BLaER1 (cell line): ENCODE data around the gene TIMP2.
A peak's percentile ranks its signal among the peaks of the same experiment; 100 is the strongest.

Experiments
- H3K27ac ChIP-seq: shearing (Covaris generic); formaldehyde crosslinking; 2 replicates; pipeline ENCODE4 v1.8.1; 2022
- H3K27me3 ChIP-seq: shearing (Covaris generic); formaldehyde crosslinking; 2 replicates; pipeline ENCODE4 v1.8.1; 2022
- H3K36me3 ChIP-seq: shearing (Covaris generic); formaldehyde crosslinking; 2 replicates; pipeline ENCODE4 v1.8.1; 2022
- H3K4me1 ChIP-seq: shearing (Covaris generic); formaldehyde crosslinking; 2 replicates; pipeline ENCODE4 v1.8.1; 2022
- H3K4me2 ChIP-seq: shearing (Covaris generic); formaldehyde crosslinking; 2 replicates; pipeline ENCODE4 v1.8.1; 2022
- H3K4me3 ChIP-seq: shearing (Covaris generic); formaldehyde crosslinking; 2 replicates; pipeline ENCODE4 v1.8.1; 2022
- H3K9ac ChIP-seq: shearing (Covaris generic); formaldehyde crosslinking; 2 replicates; pipeline ENCODE4 v1.8.1; 2022
- H3K9me3 ChIP-seq: shearing (Covaris generic); formaldehyde crosslinking; 2 replicates; pipeline ENCODE4 v1.8.1; 2022
- H4K20me1 ChIP-seq: shearing (Covaris generic); formaldehyde crosslinking; 2 replicates; pipeline ENCODE4 v1.8.1; 2022
- Cebpa-rat ChIP-seq: shearing (Covaris generic); IDR thresholded peaks from 2 replicates; pipeline ENCODE4 v1.8.1; 2022

TIMP2 gene

DNA sequence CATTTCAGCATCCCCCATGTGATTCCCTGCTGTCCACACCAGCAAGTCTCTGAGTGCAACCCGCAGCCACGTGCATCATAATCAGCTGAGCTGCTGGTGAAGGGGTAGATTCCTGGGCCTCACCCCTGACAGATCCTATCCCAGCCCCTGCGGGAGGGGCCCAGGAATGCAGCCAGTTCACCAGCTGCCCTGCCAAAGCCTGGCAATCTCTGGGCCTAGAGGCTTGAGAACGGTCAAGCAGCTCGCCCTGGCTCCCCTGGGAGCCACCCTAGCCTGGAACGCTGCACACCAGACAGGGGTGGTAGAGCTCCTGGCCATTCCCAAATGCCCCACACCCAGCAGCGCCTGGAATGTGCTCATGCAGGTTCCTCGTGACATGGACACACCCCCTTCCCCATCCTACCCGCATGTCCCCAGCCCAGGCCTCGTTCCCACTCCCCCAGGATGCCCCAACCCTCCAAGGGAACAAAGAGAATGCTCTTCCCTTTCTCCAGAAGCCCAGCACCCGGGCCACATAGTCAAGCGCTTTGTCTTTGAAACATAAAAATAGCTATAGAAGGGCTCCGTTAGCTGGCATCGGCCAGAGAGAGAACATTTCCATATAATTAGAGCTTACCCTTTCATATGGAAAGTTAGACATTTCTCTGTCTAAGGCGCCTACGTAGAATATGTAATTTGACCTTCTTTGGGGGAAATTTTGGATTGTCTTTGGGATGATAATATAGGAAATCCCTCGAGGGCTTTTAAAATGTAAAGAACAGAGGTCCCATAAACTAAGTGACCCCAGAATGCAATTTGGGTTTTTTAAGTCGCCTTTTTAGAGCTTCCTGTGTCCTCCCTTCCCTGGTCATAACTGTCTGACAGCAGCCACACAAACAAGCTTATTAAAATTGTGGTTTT lies 25.6 kb downstream of the TIMP2 start:
- Histone ChIP-seq H3K27ac (no peak overlapping the region), H3K36me3 (peaks cover 86% of the 10 kb centered on the region)

DNA sequence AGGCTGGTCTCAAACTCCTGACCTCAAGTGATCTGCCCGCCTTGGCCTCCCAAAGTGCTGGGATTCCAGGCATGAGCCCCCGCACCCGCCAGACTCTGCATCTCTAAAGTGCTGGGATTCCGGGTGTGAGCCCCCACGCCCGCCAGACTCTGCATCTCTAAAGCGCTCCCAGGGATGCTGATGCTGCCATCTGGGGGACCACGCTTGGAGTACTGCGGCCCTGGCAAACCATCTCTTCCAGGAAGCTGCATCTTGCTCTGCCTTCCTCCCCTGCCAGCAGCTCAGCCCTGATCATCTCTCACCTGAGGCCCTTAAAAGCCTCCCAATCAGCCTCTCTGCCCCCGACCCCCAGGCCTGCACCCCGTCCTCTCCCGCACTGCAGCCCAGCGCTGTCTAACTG lies 26.2 kb downstream of the TIMP2 start:
- no peaks in the 10 kb centered on the region for H3K9me3 ChIP-seq
- no peak overlapping the region for H3K27ac ChIP-seq
- H3K27me3 ChIP-seq: no peaks in the 10 kb centered on the region
- H3K9ac ChIP-seq: no peak overlapping the region
- H3K36me3 ChIP-seq: peaks cover 79% of the 10 kb centered on the region
- H3K4me2 ChIP-seq: no peak overlapping the region
- peaks cover 100% of the 10 kb centered on the region for H4K20me1 ChIP-seq
- no peak for TF ChIP-seq Cebpa-rat
- peaks cover 41% of the 10 kb centered on the region for H3K4me1 ChIP-seq
- H3K4me3 ChIP-seq: no peak overlapping the region

More for the DNA sequence above, 25.6 kb downstream of the TIMP2 start:
- Histone ChIP-seq H3K4me1 (peaks cover 41% of the 10 kb centered on the region), H3K9ac (no peak overlapping the region), H3K27me3 (no peaks in the 10 kb centered on the region), H3K4me2 (no peak overlapping the region), H3K9me3 (no peaks in the 10 kb centered on the region), H4K20me1 (peaks cover 100% of the 10 kb centered on the region), H3K4me3 (no peak overlapping the region)
- no peak for TF ChIP-seq Cebpa-rat

DNA sequence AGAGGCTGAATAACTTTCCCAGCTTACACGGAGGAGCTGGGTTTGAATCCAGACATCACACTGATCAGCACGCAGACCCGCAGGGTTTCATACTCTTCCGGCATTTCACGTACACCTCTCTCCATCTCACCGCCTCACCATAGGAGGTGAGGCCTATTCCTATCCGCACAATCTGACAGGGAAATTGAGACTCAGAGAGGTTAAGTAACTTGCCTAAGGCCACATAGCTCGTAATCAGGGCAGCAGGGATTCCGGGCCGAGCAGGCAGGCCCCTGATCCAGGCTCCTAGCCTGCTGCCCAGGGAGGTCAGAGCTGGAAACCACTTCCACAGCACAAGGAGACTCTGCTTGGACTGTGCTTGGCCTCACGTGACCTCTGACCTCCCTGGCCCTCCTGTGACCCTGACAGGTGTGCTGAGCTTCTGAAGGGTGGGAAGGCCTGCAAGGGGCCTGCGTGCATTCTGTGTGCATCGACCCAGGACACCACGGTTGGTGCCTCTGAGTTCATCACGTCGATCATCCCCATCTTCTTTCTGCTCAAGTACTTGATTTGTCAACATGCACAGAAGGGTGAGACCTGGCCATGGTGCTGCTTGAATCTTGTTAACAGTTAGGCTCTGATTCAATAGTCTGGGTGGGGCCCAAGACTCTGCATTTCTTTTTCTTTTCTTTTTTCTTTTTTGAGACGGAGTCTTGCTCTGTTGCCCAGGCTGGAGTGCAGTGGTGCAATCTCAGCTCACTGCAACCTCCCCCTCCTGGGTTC lies 26.9 kb downstream of the TIMP2 start:
- Histone ChIP-seq H3K4me2 (no peak overlapping the region), H4K20me1 (peaks cover 100% of the 10 kb centered on the region), H3K9me3 (no peaks in the 10 kb centered on the region), H3K27ac (0 out of 2 replicates have a peak overlapping the region, but pooled peaks have one; percentile 9), H3K4me1 (peaks cover 41% of the 10 kb centered on the region), H3K9ac (no peak overlapping the region), H3K4me3 (no peak overlapping the region), H3K27me3 (no peaks in the 10 kb centered on the region), H3K36me3 (peaks cover 79% of the 10 kb centered on the region)
- no peak for TF ChIP-seq Cebpa-rat

DNA sequence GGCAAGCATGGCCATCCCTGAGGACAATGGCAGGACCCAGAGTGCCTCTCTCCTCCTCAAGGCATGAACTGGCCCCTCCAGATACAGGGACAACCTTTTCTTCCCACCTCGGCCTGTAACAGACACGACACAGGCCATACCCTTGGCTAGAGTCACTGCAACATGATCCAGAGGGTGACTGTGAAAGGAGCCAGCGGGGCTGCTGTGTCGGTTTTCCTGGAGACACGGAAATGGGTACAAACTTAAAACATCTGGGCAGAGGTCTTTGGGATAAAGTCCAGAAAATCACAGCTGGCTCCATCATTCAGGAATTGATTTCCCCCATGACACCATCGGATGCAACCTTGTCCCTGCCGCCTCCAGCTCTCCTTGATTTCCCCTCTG lies 27.5 kb downstream of the TIMP2 start:
- no peak for TF ChIP-seq Cebpa-rat
- H4K20me1 ChIP-seq: peaks cover 100% of the 10 kb centered on the region
- H3K9me3 ChIP-seq: no peaks in the 10 kb centered on the region
- H3K9ac ChIP-seq: no peak overlapping the region
- no peak overlapping the region for H3K27ac ChIP-seq
- peaks cover 41% of the 10 kb centered on the region for H3K4me1 ChIP-seq
- no peak overlapping the region for H3K4me2 ChIP-seq
- no peak overlapping the region for H3K4me3 ChIP-seq
- no peaks in the 10 kb centered on the region for H3K27me3 ChIP-seq
- H3K36me3 ChIP-seq: peaks cover 73% of the 10 kb centered on the region

DNA sequence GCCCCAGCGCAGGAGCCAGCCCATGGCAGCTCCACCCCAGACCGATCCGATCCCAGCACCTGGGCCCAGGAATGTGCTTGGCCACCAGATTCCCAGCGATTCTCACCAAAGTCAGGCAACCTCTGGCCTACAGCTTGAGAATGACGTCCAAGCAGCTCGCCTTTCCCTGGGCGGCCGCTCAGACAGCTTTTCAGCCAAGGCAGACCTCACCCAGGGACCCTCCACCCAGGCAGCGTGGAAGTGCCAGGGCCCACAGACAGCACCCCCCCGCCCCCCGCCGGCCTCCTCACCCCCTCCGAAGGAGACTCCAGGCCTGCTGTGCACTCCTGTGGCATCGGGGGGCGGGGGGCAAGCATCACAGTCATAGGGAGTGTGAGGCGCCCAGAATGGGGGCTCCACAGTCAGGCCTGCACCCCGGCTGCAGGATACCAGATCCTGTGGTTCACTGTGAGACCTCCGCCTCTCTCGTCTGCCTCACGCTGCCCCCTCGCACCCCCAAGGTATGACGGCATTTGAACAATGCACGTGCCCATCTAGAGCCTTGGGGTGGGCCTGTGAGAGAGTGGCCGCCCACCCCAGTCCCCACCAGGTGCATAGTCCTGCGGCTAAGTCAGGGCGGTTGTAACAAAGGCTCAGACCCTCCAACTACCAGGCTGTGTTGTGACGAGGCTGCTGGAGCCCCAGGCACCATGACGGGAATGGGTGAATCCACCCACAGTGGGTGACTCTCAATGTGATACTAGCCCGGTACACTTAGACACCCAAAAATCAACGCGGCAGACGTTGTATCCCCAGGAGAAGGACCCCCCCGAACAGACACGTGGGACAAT lies 28.1 kb downstream of the TIMP2 start:
- Histone ChIP-seq H3K9ac (no peak overlapping the region), H3K4me3 (no peak overlapping the region), H3K9me3 (no peaks in the 10 kb centered on the region), H4K20me1 (peaks cover 100% of the 10 kb centered on the region), H3K4me2 (no peak overlapping the region), H3K36me3 (peaks cover 68% of the 10 kb centered on the region), H3K27me3 (no peaks in the 10 kb centered on the region), H3K27ac (no peak overlapping the region), H3K4me1 (peaks cover 46% of the 10 kb centered on the region)
- TF ChIP-seq Cebpa-rat: no peak

DNA sequence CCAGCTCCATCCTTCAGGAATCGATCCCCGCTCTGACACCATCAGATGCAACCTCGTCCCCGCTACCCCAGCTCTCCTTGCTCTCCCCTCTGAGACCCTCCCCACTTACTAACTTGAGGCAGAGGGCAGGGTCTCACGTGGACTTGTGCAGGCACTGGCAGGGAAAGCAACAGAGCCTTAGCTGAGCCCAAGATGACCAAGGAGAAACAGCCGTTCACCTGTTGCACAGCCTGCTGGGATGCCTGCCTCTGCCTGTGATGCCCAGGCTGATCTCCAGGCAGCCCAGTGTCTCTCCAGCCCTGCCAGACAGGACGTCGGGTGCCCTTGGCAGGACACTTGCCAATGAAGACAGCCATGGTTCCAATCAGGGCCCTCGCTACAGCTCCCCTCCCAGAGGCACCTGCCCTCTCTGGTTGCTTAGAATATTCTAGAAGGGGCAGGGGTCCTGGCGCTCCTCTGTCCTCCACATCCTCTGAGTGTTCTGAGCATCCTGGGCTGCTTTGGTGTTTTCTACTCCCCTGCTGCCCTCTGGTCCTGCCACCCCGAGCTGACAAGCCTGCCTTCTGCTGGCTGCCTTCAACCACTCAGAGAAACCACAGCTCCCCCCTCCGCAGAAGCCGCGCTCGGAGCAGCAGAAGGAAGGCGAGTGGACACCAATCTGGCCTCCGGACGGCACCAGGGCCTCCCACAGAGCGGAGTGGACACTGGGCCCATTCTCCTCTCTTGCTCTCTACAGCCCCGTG lies 28.9 kb downstream of the TIMP2 start:
- no peak for TF ChIP-seq Cebpa-rat
- Histone ChIP-seq H4K20me1 (peaks cover 100% of the 10 kb centered on the region), H3K9ac (no peak overlapping the region), H3K36me3 (peaks cover 60% of the 10 kb centered on the region), H3K9me3 (no peaks in the 10 kb centered on the region), H3K4me3 (no peak overlapping the region), H3K27me3 (no peaks in the 10 kb centered on the region), H3K4me1 (peaks cover 54% of the 10 kb centered on the region), H3K27ac (no peak overlapping the region), H3K4me2 (no peak overlapping the region)

DNA sequence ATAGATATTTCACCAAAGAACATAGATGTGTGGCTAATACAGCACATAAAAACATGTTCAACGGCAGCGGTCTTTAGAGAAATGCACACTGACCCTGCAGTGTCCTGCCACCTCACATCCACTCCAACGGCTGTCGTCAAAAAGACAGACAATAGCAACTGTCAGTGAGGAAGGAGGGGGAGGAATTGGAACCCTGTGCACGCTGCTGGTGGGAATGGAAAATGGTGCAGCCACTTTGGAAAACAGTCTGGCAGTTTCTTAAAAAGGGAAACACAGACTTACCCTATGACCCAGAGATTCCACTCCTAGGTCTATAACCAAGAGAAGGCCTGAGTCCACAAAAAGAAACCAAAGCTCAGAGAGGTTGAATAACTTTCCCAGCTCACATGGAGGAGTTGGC lies 29.9 kb downstream of the TIMP2 start:
- Histone ChIP-seq H3K4me3 (no peak overlapping the region), H3K4me1 (peaks cover 63% of the 10 kb centered on the region), H3K36me3 (peaks cover 50% of the 10 kb centered on the region), H3K9me3 (no peaks in the 10 kb centered on the region), H4K20me1 (peaks cover 100% of the 10 kb centered on the region), H3K27me3 (no peaks in the 10 kb centered on the region), H3K4me2 (peak overlapping the region; percentile 85; the same call in 1 of the 2 replicates), H3K27ac (no peak overlapping the region), H3K9ac (no peak overlapping the region)
- no peak for TF ChIP-seq Cebpa-rat

DNA sequence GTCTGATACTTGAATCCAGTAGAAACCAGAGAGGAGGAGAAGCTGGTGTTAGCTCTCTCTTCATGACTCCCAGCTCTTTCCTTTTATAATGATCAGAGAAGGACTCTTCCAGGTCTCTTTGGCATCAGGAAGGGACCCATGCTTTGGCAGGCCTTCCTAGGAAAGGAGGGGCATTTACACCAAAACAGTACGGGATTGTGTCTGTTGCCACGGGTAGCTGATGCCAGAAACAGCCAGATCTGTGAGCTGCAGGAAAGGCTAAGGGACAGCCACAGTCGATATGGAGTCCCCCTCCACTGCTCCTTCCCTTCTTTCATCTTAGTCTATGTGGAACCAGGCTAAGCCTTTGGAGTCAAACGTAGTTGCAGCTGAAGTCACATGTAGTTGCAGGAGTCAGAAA lies 31.5 kb downstream of the TIMP2 start:
- H3K36me3 ChIP-seq: peaks cover 34% of the 10 kb centered on the region
- H3K27ac ChIP-seq: no peak overlapping the region
- H3K4me2 ChIP-seq: peak overlapping the region; percentile 85
- peaks cover 80% of the 10 kb centered on the region for H3K4me1 ChIP-seq
- no peaks in the 10 kb centered on the region for H3K9me3 ChIP-seq
- H3K27me3 ChIP-seq: no peaks in the 10 kb centered on the region
- H4K20me1 ChIP-seq: peaks cover 100% of the 10 kb centered on the region
- H3K4me3 ChIP-seq: no peak overlapping the region
- no peak for TF ChIP-seq Cebpa-rat
- no peak overlapping the region for H3K9ac ChIP-seq

DNA sequence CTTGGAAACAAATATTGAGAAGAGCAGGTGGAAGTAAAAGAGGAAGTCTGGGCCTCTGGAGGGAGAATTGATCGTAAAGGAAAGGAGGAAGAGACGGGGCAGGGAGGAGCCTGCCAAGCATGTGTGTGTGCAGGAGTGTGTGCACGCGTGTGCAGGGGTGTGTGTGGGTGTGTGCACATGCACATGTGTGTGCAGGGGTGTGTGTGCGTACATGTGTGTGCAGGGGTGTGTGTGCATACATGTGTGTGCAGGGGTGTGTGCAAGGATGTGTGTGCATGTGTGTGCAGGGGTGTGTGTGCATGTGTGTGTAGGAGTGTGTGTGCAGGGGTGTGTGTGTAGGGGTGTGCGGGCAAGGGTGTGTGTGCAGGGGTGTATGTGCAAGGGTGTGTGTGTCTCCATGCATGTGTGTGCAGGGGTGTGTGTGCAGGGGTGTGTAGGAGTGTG lies 32.2 kb downstream of the TIMP2 start:
- Histone ChIP-seq H3K9ac (0 out of 2 replicates have a peak overlapping the region, but pooled peaks have one; percentile 8), H4K20me1 (peaks cover 100% of the 10 kb centered on the region), H3K4me2 (peak overlapping the region; percentile 85), H3K9me3 (no peaks in the 10 kb centered on the region), H3K27ac (peak overlapping the region; percentile 23; the same call in 1 of the 2 replicates), H3K36me3 (peaks cover 27% of the 10 kb centered on the region), H3K4me3 (no peak overlapping the region), H3K27me3 (no peaks in the 10 kb centered on the region), H3K4me1 (peaks cover 87% of the 10 kb centered on the region)
- no peak for TF ChIP-seq Cebpa-rat
